COLO668 (cell line): ENCODE results near the gene ZNF394.

Experiments used
- DNase-seq: peaks from one replicate; lab custom pipeline; 2025; ENCODE audit not compliant: unreplicated experiment; lab: John Stamatoyannopoulos, UW

The ZNF394 gene

DNA sequence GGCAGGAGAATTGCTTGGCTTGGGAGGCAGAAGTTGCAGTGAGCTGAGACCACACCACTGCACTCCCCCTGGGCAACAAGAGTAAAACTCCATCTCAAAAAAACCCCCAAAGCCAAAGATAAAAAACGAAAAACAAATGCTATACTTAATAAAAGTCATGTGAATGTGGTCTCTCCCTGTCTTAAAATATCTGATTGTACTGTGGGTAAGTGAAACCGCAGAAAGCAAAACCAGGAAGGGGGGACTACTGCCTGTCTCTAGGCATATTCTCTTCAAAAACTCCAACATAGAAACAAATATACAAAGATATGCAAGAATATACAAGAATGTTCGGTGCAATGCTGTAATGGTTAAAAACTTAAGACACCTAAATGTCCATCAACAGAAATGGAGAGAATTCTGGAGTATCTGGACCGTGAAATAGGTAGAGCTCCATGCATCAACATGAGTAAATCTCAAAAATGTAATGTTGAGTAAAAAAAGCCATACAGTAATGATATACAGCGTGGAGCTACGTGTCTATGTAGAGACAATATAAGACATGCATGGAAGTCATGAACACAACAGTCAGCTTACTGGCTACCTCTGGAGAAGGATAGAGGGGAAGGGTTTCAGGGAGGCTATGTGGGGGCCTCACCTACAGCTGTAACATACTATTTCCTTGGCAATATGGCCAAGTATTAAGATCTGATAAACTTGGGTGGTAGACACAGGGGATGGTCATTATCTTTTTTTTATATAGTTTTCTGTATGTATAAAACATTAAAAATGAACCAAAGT lies 2.1 kb downstream of the ZNF394 start:
- no peak for DNase-seq

DNA sequence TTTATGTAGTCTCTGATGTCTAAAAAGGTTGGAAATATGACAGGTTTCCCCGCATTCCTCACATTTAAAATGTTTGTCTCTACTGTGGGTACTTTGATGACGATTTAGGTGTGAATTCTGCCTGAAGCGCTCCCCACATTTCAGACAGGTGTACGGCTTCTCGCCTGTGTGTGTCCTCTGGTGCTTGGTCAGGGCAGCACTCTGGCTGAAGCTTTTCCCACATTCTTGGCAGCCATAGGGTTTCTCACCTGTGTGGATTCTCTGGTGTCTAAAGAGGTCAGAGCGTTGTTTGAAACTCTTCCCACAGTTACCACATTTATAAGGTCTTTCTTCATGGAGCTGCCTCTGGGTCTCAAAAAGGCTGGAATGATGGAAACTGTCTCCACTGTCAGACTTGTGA lies 6.3 kb downstream of the ZNF394 start:
- DNase-seq = no peak

DNA sequence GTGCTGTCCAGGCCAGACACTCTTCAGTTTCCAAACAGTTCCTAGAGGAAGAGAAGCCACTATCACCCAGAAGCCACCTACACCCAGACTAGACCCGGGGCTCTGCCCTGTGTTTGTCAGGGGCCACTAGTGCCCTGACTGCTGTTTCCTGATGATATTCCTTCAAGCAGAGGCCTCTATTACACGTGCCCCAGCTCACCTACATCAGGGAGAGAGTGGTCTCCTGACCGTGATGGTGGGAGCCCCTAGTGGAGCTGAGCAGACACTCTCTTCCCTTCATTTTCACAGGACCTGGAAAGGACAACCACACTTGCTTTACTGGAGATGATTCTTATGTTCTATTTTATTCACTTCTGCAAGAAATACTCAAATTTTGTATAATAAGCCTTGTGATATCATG lies 9.2 kb downstream of the ZNF394 start:
- DNase-seq = no peak

DNA sequence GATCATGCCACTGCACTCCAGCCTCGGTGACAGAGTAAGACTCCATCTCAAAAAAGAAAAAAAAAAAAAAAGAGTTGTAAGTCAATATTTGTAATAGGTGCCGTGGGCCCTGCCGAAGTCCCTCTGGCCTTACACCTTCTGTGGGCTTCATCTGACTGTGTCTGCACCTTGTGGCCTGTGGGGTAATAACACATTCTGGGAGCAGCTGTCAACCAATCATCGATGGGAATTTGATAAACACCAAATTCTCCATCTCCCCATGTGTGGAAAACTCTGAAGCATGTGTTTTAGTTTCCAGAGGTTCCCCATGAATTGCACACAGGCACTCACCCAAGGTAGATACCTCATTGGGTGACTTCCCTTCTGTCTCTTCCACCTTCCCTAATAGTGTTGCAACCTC lies 10.8 kb downstream of the ZNF394 start:
- DNase-seq = no peak

DNA sequence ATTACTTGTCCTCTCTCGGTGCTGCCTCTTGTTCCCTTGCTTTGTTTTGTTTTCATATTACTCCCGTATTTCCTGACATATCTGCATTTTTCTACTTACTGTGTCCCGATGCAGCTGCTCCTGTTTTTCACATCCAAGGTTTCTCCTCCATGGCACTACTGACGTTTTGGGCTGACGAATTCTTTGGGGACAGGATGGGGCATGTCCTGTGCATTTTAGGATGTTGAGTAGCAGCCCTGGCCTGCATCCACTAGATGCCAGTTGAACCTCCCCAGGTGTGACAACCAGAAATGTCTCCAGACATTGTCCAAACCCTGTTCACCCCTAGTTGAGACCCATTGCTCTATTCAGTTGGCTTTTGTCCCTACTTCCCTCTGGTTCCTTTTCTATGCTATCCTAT lies 15.0 kb downstream of the ZNF394 start:
- no peak for DNase-seq

DNA sequence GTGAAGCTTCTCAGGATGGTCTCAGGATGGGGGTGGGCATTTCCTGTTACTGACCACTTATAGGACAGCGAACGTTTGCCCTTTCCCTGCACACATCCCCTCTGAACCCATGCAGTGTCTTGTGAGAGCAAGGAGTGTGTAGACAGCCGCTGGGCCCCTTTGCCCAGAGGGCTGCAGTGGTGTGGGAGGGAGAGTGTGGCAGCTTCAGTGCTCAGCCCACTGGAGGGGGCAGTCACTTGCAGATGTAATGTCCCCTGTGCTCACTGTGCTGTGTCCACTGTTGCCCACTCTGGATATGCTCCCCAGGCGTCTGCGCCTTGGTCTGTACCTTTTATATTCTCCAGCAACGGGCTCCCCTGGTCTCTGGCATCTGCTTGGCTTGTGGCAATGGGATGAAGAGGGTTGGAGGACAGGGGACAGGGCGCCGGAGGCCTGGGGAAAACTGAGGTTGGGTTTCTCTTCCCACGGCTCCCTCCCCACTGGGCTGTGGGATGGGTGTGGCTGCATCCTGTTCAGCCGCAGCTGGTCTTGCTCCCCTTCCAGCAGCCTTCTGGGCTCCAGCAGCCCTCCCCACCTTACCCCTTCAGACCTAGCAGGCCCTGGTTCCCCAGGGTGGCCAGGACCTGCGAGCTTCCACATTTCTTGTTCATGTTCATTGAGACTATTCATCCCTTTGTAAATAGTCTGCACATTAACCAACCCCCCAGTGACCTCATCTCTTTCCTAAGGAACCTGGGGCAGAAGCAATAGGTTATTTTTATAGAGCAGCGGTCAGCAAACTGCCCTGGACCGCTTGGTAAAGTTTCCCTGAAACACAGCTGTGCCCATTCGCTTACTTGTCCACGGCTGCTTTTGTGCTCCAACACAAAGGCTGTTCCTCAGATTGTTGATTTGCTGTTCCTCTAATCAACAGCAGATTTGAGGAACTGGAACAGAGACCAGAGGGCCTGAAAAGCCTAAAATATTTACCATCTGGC lies 21.3 kb downstream of the ZNF394 start:
- no peak for DNase-seq

DNA sequence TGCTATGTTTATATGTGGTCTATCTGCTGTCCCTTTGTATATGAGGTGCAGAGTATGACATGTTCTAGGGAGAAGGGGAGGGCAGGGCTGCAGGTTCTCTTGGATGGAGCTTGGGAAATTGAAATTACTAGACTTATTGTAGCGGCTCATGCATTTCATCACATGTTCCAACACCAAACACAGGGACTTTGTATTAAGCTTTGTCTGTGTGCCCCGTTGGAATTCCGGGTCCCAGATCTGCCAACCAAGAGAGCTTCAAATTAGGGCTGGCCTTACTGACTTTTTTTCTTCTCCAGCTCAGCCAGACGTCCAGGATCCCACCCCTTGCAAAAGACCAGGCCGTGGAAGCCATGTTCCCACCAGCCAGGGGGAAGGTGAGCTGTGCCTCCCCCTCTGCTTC lies 24.0 kb downstream of the ZNF394 start:
- no peak for DNase-seq

DNA sequence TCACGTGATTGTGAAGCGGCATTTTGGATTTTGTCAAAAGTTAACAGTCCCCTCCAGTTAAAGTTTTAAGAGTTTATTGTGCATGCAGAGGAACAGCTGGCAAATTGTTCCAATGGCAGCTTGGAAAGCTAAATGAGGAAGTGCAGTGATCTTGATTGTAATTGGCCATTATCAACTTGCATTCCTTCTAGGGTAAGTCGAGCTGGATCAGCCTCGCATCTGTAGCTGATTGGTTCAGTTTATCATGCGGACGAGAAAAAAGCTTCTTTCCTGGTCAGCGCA lies 26.8 kb downstream of the ZNF394 start:
- DNase-seq = peak; percentile 32

DNA sequence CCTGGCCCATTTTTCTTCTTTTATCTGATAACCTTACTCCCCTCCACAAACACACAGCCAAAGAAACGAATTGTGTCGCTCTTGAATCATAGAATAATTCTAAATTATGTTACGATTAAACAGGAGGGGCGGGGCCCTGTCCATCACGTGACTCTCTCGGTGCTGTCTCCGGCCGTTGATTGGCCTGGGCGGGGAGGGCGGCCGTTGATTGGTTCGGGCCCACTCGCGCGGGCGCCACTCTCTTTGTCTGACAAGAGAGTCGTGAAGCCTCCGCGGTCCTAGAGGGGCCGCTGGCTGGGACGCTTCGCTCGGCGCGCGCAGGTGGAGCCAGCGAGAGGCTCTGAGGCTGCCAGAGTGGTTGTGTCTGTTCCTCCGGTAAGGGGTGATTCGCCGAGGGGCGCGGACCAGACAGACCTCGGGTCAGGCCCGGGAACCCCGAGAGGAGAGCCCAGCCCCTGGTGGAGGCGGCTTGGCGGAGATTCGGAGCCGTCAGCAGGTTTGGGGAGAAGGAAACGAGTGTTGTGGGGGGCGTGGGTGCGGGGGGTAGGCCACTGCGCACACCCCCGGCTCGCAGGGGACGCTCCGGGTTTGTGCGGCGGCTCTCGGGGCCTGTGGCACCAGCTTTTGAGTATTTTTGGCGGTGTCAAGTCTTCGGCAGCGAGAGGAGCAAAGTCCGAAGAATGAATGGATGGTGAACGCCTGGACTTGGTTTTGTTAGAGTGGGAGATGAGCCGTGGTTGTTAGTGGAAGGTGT lies 27.3 kb downstream of the ZNF394 start, which contains the start of gene ZNF789:
Gene ZNF789 (plus strand): TSS at position 330 of the 754 bp plus-strand sequence. CDS start 3,567 bp downstream, outside the sequence.
- DNase-seq = peak; percentile 98

DNA sequence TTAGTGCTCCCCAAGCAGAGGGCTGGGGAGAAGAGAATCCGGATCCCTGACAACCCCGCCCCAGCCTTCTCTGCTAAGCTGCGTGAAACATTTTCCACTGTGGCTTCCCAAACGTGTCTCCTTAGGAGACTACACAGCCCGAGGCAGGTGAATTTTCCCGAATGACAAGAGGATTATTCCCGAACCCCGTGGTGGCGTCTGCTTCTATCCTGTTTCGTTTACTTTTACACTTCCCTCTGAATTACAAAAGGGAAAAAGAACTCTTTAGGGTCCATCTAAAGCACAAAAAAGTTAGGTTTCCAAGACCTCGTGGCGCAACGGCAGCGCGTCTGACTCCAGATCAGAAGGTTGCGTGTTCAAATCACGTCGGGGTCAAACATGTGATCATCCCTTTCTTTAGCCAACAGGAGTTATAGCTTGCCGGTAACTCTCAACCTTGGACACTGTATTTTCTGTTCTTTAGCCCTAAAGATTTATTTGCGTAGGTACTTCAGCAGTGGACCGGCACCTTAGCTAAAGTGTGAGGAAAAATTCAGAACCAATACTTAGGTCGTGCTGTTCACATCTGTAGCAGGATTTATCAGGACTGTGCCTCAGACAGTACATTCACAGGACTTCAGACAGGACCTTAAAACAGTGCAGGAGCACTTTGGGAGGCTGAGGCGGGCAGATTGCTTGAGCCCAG lies 30.6 kb downstream of the ZNF394 start:
- no peak for DNase-seq

DNA sequence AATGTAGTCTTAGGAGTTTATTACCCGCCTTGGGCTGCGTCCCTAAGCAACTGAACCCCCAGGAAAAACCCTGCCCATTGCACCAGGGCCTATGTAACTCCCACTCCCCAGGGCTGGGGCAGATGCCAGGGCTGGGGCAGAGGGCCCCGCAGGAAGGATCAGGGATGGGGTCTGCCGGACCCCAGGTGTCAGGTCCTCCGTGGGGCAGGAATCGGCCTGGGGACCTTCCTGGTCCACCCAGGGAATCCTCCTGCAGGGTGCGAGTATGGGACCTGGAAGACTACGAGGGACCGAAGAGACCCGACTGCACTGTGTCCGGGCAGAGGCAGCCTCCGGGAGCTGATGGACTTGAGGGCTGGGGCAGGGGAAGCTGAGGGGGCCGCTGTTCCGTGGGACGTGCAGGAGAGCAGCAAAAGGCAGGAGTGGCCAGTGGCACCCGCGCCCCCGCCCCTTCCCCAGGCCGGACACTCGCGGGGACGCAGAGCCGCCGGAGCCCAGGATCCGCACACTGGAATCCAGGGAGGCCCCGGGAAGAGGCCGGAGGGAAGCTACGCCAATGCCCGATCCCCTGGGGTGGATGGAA lies 31.7 kb downstream of the ZNF394 start:
- DNase-seq = no peak

DNA sequence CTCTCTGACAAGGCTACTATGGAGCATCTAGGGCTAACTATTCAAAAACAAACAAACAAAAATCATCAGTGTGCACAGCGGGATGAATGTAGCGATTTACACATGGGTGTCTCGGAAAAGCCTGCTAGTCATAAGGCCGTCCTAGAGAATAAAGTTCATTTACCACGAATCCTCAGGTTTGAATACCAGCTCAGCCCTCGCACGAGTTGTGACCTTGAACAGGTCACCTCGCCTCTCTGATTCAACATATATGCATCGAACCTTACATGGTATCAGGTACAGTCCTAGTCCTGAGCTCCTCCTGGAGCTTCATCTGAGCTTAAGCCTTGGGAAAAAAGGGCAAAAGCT lies 34.7 kb downstream of the ZNF394 start:
- DNase-seq = no peak

DNA sequence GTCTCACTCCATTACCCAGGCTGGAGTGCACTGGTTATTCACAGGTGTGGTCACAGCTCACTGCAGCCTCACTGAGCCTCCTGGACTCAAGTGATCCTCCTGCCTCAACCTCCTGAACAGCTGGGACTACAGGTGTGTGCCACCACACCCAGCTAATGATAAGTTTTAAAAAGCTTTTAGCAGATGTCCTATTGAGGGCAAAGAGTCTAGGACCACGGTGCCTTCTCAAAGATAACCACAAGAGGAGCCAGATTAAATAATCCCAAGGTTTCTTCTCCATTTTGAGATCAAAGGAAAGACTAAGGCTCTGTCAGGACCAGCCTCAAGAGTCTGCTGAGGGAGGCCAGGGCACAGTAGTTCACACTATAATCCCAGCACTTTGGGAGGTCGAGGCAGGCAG lies 38.9 kb downstream of the ZNF394 start:
- DNase-seq = no peak

DNA sequence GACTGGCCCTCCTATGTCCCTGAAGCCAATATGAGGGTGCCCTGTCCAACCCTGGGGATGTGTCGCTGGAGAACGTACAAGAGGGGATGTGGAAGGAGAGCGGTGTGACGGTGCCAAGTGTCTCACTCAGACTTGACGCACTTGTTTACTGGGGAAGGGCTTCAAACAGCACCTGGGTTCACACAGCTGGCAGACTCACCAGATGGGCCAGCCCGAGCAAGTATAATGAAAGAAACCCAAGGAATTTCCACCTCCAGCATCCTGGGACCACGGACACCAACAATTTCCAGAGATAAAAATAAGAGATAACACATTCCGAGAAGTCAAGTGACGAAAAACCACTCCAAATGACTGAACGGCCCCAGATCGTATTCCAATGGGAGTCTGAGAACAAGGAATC lies 39.4 kb downstream of the ZNF394 start:
- DNase-seq = no peak

DNA sequence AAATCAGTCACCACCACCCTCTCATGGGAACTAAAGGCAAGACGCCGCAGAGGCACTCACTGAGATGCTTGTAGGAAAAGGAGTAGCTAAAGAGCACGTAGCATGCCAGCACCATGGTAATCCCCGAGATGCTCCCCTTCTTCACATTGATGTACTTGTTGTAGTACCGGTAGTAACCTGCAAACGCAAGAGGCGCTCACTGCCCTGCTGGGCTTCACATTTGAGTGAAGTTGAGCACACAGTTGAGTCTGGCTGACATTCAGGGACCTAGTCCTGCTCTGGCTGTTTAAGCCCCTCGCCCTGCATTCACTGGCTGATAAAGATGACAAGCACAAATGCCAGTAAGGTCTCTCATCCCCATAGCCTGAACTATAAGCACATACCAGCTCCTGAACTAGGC lies 41.0 kb downstream of the ZNF394 start:
- peak; percentile 11 for DNase-seq

DNA sequence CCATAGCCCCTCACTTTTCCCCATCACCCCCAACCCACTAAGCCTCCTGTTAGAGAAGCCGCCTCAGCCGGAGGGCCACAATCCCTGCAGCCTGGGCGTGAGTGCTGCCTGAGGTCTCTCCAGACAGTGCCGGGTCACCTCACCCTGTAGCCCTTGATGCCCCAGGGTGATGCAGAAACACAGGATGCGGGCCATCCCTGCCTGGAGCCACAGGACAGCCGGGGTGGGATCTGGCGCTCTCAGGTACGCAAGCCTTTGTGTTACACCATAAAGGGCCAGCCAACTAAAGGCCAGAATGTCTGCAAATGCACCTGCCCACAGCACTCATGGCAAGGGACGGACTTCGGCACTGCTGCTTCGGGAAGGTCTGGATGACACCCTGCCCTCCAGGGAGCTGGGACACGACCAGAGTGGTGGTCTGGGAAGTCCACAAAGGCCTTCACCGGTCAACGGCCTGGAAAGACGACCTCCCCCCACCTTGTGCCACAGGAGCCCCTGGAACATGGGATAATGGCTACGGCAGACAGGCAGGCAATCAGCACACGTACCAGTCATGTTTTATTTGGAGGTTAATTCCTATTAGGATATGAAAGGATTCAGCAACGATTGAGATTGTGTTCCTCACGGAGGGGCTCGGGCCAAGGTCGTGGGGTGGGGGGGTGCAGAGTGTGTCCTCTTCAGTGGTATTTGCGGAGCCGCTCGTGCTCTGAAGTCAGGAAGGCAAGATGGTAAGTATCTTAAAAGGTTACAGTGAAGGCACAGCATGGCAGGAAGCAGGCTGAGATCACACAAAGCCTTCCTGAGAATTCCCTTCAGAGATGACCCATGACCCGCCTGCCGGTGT lies 42.2 kb downstream of the ZNF394 start:
- DNase-seq = no peak

DNA sequence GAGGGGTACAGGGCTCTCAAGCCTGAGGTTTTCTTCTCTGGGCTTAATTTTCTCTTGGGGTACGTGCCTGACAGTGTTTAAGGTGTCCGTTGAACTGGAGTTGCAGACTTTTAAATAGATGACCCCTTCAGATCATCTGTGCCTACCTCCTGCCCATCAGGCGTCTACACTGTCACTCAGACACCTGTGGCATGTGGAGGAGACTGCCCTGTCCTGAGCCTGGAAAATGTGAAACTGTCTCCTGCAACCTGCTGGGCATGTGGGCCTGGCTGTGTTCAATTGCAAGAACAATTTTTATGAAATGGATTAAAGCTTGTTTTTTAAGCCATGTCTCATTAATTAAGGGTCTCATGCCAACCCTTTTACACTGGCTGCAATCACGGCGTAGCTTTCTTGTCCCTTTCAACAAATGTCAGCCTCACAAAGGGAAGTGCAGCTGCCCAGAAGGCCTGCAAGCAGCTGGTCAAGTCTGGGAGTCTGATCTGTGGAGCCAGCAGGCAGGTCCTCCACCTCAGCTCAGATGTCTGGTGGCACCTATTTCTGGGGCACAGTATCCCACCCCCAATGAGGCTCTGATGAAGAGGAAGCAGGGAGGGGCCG lies 42.9 kb downstream of the ZNF394 start:
- no peak for DNase-seq

DNA sequence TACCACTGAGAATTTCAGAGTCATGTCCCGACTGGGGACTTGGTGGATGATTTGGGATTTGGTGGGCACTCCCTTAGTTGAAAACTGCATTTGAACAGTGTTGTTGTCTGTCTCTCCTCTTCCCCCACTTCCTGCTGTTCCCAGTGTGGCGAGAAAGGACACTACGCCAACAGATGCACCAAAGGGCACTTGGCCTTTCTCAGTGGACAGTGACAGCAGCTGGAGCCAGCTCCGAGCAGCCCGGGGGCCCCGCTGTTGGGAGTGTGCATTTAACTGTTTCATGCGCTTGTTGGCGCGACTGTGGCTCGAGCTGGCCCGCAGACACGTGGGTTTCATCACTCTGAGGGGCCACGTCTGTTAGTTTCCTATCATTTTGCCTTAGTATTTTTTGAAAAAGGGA lies 43.8 kb downstream of the ZNF394 start:
- DNase-seq = no peak

DNA sequence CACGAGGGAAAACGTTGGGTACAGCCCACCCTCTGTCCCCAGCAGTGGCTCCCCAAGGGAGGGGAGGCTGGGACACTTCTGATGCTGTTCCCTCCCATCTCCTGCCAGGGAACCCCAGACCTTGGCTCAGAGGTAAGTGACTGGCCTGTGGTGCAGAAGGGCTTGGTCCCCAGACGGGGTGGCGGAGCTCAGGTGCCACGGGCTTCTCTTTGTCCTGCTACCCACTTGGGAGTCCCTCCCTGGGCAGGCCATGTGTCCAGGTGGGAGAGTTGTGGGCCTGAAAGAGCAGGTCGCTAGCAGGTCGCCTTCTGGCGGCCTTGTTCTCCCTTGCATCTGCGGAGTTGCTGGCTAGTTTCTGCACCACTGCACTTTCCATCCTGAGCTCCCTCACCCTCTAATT lies 44.2 kb downstream of the ZNF394 start:
- no peak for DNase-seq
